ENCODE results near the gene NIF3L1. TPM values are rescaled to one million over a fixed set of nuclear protein-coding genes. Genes with fewer than 3 reads are reported as not detected.

Gene NIF3L1
- total and polyA plus RNA-seq, 2 of the 13 experiments (the other 11 are each of a cell fraction or from before 2014, with no cell fraction given) = 67.9 to 75.2 TPM

GRCh38 chr2:200905618-200906296, 16.6 kb downstream of the NIF3L1 start (continued):
- TF ChIP-seq YY1 (IDR thresholded peaks at IDR 0.05; ENCODE audit: insufficient read depth, insufficient replicate concordance, low read depth, low read length) (peak; percentile 44), ZNF614 (CRISPR knock-in tag; IDR thresholded peaks at IDR 0.05; ENCODE audit: borderline replicate concordance) (0 out of 2 replicates have a peak, but pooled peaks have one; percentile 35), GATAD2A (CRISPR knock-in tag; IDR thresholded peaks at IDR 0.05) (peak; percentile 52; the same call in 1 of the 2 replicates), NR2F2 (IDR thresholded peaks at IDR 0.05; ENCODE audit: borderline replicate concordance, low read depth) (no peak), SAP130 (CRISPR knock-in tag; IDR thresholded peaks at IDR 0.05; ENCODE audit: low read depth) (peak; percentile 56), HMGXB3 (CRISPR knock-in tag; IDR thresholded peaks at IDR 0.05; ENCODE audit: borderline replicate concordance) (peak; percentile 68; the same call in 1 of the 2 replicates), YEATS2 (CRISPR knock-in tag; IDR thresholded peaks at IDR 0.05; ENCODE audit: borderline replicate concordance) (peak; percentile 58; the same call in 1 of the 2 replicates), CEBPG (CRISPR knock-in tag; IDR thresholded peaks at IDR 0.05) (peak; percentile 40), KMT2B (CRISPR knock-in tag; IDR thresholded peaks at IDR 0.05) (0 out of 2 replicates have a peak, but pooled peaks have one; percentile 33), FOSL1 (CRISPR knock-in tag; IDR thresholded peaks at IDR 0.05; ENCODE audit: borderline replicate concordance) (no peak), RARA (CRISPR knock-in tag; IDR thresholded peaks at IDR 0.05) (no peak), ZNF44 (CRISPR knock-in tag; IDR thresholded peaks at IDR 0.05) (0 out of 2 replicates have a peak, but pooled peaks have one; percentile 65), NR3C1 (CRISPR knock-in tag; IDR thresholded peaks at IDR 0.05) (no peak), MIXL1 (CRISPR knock-in tag; IDR thresholded peaks at IDR 0.05) (0 out of 2 replicates have a peak, but pooled peaks have one; percentile 19)
- TF ChIP-seq, protein P1, sequence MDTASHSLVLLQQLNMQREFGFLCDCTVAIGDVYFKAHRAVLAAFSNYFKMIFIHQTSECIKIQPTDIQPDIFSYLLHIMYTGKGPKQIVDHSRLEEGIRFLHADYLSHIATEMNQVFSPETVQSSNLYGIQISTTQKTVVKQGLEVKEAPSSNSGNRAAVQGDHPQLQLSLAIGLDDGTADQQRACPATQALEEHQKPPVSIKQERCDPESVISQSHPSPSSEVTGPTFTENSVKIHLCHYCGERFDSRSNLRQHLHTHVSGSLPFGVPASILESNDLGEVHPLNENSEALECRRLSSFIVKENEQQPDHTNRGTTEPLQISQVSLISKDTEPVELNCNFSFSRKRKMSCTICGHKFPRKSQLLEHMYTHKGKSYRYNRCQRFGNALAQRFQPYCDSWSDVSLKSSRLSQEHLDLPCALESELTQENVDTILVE (CRISPR knock-in tag; IDR thresholded peaks at IDR 0.05) = 0 out of 2 replicates have a peak, but pooled peaks have one; percentile 52
